ENCODE measurements around the gene ASCC3. TPM values are rescaled to one million over a fixed set of nuclear protein-coding genes. Genes with fewer than 3 reads are reported as not detected.

The ASCC3 gene
- total RNA-seq, 4 donors from 2014 or later: 18.1 to 26.3 (median 22.5) TPM

- no peak for TF ChIP-seq CTCF (IDR thresholded peaks at IDR 0.05; ENCODE audit: low read depth)
Measured at GRCh38 chr6:100839419-100839818, 41.7 kb downstream of the ASCC3 start.

- no peak for TF ChIP-seq CTCF (IDR thresholded peaks at IDR 0.05; ENCODE audit: low read depth)
Measured at GRCh38 chr6:100838011-100838410, 43.1 kb downstream of the ASCC3 start.

- TF ChIP-seq CTCF (IDR thresholded peaks at IDR 0.05; ENCODE audit: low read depth): no peak
Measured at GRCh38 chr6:100833972-100834574, 47.1 kb downstream of the ASCC3 start.

GRCh38 chr6:100823041-100823440, 58.1 kb downstream of the ASCC3 start:
- no peak for TF ChIP-seq CTCF (IDR thresholded peaks at IDR 0.05; ENCODE audit: low read depth)

GRCh38 chr6:100818066-100818465, 63.1 kb downstream of the ASCC3 start:
- no peak for TF ChIP-seq CTCF (IDR thresholded peaks at IDR 0.05; ENCODE audit: low read depth)

GRCh38 chr6:100810015-100810414, 71.1 kb downstream of the ASCC3 start:
- TF ChIP-seq CTCF (IDR thresholded peaks at IDR 0.05; ENCODE audit: low read depth): no peak

- no peak for TF ChIP-seq CTCF (IDR thresholded peaks at IDR 0.05; ENCODE audit: low read depth)
Measured at GRCh38 chr6:100809346-100809745, 71.8 kb downstream of the ASCC3 start.
